ENCODE data around the gene SDHAF1.
A peak's percentile ranks its signal among the peaks of the same experiment; 100 is the strongest.
"Not testable (repeated sequence)": the region's sequence is repeated elsewhere in the genome, so short reads cannot be mapped to it uniquely, and the experiment has no call there.

The SDHAF1 gene, protein sequence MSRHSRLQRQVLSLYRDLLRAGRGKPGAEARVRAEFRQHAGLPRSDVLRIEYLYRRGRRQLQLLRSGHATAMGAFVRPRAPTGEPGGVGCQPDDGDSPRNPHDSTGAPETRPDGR

DNA sequence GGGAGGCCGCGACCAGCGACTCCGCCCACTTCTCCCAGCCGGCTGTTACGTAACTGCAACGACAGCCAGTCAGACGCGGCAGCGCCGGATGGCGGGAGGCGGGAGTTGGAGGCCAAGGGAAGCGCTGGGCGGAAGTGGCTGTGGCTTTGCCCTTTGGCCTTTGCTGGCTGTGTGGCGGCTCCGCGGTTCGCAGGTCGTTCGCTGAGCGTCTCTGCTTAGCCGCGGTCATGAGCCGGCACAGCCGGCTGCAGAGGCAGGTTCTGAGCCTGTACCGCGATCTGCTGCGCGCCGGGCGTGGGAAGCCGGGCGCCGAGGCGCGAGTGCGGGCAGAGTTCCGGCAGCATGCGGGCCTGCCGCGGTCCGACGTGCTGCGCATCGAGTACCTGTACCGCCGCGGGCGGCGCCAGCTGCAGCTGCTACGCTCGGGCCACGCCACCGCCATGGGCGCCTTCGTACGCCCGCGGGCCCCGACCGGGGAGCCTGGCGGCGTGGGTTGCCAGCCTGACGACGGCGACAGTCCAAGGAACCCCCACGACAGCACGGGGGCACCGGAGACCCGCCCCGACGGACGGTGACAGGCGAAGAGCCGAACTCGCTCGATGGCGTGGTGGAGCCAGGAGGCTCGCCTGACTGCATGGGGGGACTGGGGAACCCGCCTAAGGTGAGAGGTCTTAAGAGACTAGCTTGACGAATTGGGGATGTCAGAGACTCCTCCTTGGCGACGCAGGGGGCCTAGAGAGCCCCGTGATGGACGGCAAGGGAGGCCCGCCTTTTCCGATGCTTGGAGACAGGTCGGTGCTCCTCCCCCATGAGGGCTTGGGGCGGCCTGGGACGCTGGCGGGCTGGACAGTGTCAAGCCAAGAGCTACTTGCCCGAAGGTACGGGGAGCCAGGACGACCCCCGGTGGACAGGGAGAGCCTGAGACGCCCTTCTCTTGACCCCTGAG, at the start of gene SDHAF1:
TSS of gene SDHAF1 (plus strand) at position 141 of the 946 bp plus-strand sequence. CDS start at position 228, 87 bp downstream.
- Histone ChIP-seq H3K27ac (ENCODE audit: low read depth, low read length) (no peak within 1 kb of the TSS), H3K36me3 (ENCODE audit: insufficient read depth, low read length) (no peaks in the 10 kb centered on the region), H2AFZ (ENCODE audit: low read length, unreplicated experiment) (peak within 1 kb of the TSS; percentile 87), H3K79me2 (ENCODE audit: control insufficient read depth, insufficient read depth, low read length, unreplicated experiment) (peaks cover 13% of the 10 kb centered on the region), H3K27me3 (ENCODE audit: insufficient read depth, low read length) (no peaks in the 10 kb centered on the region), H3K4me3 (ENCODE audit: low read depth, low read length) (peak within 1 kb of the TSS; percentile 94), H3K4me1 (ENCODE audit: control insufficient read depth, insufficient read depth, low read length, unreplicated experiment) (peaks cover 6% of the 10 kb centered on the region)

DNA sequence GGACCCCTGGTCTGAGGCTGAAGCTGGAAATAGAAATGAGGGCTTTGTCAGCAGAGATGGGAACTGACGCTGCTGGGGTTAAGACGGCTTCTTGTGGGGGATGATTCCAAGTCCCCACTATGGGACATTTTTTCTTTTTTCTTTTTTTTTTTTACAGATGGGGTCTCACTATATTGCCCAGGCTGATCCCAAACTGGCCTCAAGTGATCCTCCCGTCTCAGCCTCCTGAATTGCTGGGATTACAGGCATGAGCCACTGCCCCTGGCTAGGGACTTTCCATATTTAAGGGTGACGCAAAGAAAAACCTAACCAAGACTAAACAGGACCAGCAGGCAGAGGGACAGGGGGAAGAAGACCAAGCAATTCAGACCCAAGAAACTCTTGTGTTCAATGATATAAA, 48.8 kb upstream of the SDHAF1 start:
- H3K36me3 ChIP-seq (ENCODE audit: insufficient read depth, low read length), result no peaks in the 10 kb centered on the region
- no peak overlapping the region for H2AFZ ChIP-seq (ENCODE audit: low read length, unreplicated experiment)
- no peak overlapping the region for H3K4me3 ChIP-seq (ENCODE audit: low read depth, low read length)
- no peaks in the 10 kb centered on the region for H3K27me3 ChIP-seq (ENCODE audit: insufficient read depth, low read length)
- no peaks in the 10 kb centered on the region for H3K79me2 ChIP-seq (ENCODE audit: control insufficient read depth, insufficient read depth, low read length, unreplicated experiment)
- no peak overlapping the region for H3K27ac ChIP-seq (ENCODE audit: low read depth, low read length)
- no peaks in the 10 kb centered on the region for H3K4me1 ChIP-seq (ENCODE audit: control insufficient read depth, insufficient read depth, low read length, unreplicated experiment)

DNA sequence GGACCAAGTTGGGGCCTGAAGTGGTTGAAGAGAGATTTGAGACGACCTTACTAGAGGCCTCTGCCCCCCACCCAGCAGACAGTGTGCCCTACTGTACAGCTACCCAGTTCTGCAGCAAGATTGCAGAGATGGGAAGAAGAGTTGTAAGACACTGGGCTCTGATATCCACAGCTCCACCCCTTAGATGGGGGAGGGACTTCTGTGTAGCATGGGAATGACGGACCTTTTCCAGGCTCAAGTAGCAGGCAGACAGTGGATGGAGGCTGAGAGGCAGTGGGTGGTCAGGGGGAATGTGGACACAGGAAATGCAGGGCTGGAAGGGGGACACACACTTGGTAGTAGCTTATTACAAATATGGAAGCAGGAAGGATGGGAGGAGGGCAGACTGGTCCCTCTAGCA, 45.9 kb upstream of the SDHAF1 start:
- no peak overlapping the region for H2AFZ ChIP-seq (ENCODE audit: low read length, unreplicated experiment)
- H3K27me3 ChIP-seq (ENCODE audit: insufficient read depth, low read length), result no peaks in the 10 kb centered on the region
- no peak overlapping the region for H3K4me3 ChIP-seq (ENCODE audit: low read depth, low read length)
- no peaks in the 10 kb centered on the region for H3K36me3 ChIP-seq (ENCODE audit: insufficient read depth, low read length)
- no peaks in the 10 kb centered on the region for H3K79me2 ChIP-seq (ENCODE audit: control insufficient read depth, insufficient read depth, low read length, unreplicated experiment)
- H3K27ac ChIP-seq (ENCODE audit: low read depth, low read length), result no peak overlapping the region
- no peaks in the 10 kb centered on the region for H3K4me1 ChIP-seq (ENCODE audit: control insufficient read depth, insufficient read depth, low read length, unreplicated experiment)

DNA sequence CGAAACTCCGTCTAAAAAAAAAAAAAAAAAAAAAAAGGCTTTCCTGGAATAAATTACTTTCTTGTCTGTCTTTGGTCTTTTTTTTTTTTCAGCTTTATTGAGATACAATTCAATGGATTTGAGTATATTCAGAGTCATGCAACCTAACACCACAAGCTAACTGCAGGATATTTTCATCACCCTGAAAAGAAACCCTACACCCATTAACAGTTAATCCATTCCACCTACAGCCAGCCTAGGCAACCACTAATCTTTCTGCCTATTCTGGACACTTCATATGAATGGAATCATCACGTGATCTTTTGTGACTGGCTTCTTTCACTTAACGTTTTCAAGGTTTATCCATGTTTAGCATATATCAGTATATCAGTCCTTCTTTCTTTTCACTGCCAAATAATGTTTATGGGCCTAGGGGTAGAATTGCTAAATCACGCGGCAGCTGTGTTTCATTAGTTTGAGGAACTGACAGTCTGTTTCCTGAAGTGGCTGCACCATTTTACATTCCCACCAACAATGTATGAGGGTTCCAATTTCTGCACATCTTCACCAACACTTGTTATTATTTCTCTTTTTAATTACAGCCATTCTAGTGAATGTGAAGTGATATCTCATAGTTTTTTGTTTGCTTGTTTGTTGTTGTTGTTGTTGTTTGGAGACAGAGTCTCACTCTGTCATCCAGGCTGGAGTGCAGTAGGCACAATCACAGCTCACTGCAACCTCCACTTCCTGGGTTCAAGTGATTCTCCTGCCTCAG, 38.9 kb upstream of the SDHAF1 start:
- no peak overlapping the region for H3K27ac ChIP-seq (ENCODE audit: low read depth, low read length)
- H3K36me3 ChIP-seq (ENCODE audit: insufficient read depth, low read length), result no peaks in the 10 kb centered on the region
- peaks cover 30% of the 10 kb centered on the region for H3K27me3 ChIP-seq (ENCODE audit: insufficient read depth, low read length)
- no peak overlapping the region for H3K4me3 ChIP-seq (ENCODE audit: low read depth, low read length)
- no peaks in the 10 kb centered on the region for H3K4me1 ChIP-seq (ENCODE audit: control insufficient read depth, insufficient read depth, low read length, unreplicated experiment)
- H3K79me2 ChIP-seq (ENCODE audit: control insufficient read depth, insufficient read depth, low read length, unreplicated experiment), result no peaks in the 10 kb centered on the region
- H2AFZ ChIP-seq (ENCODE audit: low read length, unreplicated experiment), result no peak overlapping the region

DNA sequence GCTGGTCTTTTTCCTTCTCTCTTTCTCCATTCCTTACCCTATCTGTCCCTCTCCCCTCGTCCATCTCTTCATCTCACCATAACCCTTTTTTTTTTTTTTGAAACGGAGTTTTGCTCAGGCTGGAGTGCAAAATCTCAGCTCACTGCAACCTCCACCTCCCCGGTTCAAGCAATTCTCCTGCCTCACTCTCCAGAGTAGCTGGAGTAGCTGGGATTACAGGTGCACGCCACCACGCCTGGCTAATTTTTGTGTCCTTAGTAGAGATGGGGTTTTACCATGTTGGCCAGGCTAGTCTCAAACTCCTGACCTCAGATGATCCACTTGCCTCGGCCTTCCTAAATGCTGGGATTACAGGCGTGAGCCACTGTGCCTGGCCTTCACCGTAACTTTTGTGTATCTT, 37.6 kb upstream of the SDHAF1 start:
- not testable (repeated sequence) for H3K27ac ChIP-seq (ENCODE audit: low read depth, low read length); H3K4me3 ChIP-seq (ENCODE audit: low read depth, low read length); H3K36me3 ChIP-seq (ENCODE audit: insufficient read depth, low read length); H3K4me1 ChIP-seq (ENCODE audit: control insufficient read depth, insufficient read depth, low read length, unreplicated experiment); H3K79me2 ChIP-seq (ENCODE audit: control insufficient read depth, insufficient read depth, low read length, unreplicated experiment); H2AFZ ChIP-seq (ENCODE audit: low read length, unreplicated experiment)
- H3K27me3 ChIP-seq (ENCODE audit: insufficient read depth, low read length), result peaks cover 30% of the 10 kb centered on the region

DNA sequence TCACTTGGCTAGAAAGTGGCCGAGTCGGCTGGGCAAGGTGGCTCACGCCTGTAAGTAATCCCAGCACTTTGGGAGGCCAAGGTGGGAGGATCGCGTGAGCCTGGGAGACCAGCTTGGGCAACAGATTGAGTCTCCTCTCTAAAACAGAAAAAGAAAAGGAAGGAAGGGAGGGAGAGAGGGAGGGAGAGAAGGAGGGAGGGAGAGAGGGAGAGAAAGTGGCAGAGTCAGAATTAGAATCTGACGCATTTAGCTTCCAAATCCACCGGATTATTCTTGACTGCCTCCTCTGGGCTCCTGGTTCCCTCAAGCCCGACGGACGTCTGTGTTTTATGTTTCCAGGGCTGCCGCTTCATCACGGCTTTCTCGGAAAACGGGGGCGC, 36.3 kb upstream of the SDHAF1 start:
- Histone ChIP-seq H3K79me2 (ENCODE audit: control insufficient read depth, insufficient read depth, low read length, unreplicated experiment) (no peaks in the 10 kb centered on the region), H3K4me3 (ENCODE audit: low read depth, low read length) (no peak overlapping the region), H3K4me1 (ENCODE audit: control insufficient read depth, insufficient read depth, low read length, unreplicated experiment) (no peaks in the 10 kb centered on the region), H3K27me3 (ENCODE audit: insufficient read depth, low read length) (peaks cover 30% of the 10 kb centered on the region), H3K27ac (ENCODE audit: low read depth, low read length) (no peak overlapping the region), H2AFZ (ENCODE audit: low read length, unreplicated experiment) (no peak overlapping the region), H3K36me3 (ENCODE audit: insufficient read depth, low read length) (no peaks in the 10 kb centered on the region)

- H3K4me1 ChIP-seq (ENCODE audit: control insufficient read depth, insufficient read depth, low read length, unreplicated experiment), result no peaks in the 10 kb centered on the region
- H3K79me2 ChIP-seq (ENCODE audit: control insufficient read depth, insufficient read depth, low read length, unreplicated experiment), result no peaks in the 10 kb centered on the region
- H3K27me3 ChIP-seq (ENCODE audit: insufficient read depth, low read length), result peaks cover 30% of the 10 kb centered on the region
- H2AFZ ChIP-seq (ENCODE audit: low read length, unreplicated experiment), result no peak overlapping the region
- H3K27ac ChIP-seq (ENCODE audit: low read depth, low read length), result no peak overlapping the region
- no peak overlapping the region for H3K4me3 ChIP-seq (ENCODE audit: low read depth, low read length)
- no peaks in the 10 kb centered on the region for H3K36me3 ChIP-seq (ENCODE audit: insufficient read depth, low read length)
Observed at GRCh38 chr19:35959040-35959967, 35.7 kb upstream of the SDHAF1 start.

DNA sequence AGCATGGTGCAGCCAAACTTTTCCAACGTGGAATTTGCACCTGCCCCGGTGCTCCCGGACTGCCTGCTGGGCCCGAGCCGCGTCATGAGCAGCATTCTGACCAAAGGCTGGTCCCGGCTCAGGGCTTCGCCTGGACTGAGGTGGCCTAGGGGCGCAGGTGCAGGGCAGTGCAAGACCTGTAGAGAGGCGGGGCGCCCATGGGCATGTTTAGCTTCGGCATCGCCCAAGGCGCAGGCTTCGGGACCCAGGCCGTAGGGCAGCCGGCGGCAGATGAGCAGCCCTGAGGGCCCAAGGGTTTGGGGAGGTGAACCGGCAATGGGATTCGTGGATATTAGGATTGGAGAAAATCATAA, 35.0 kb upstream of the SDHAF1 start:
- Histone ChIP-seq H2AFZ (ENCODE audit: low read length, unreplicated experiment) (no peak overlapping the region), H3K36me3 (ENCODE audit: insufficient read depth, low read length) (no peaks in the 10 kb centered on the region), H3K27me3 (ENCODE audit: insufficient read depth, low read length) (peaks cover 31% of the 10 kb centered on the region), H3K79me2 (ENCODE audit: control insufficient read depth, insufficient read depth, low read length, unreplicated experiment) (no peaks in the 10 kb centered on the region), H3K4me3 (ENCODE audit: low read depth, low read length) (no peak overlapping the region), H3K4me1 (ENCODE audit: control insufficient read depth, insufficient read depth, low read length, unreplicated experiment) (no peaks in the 10 kb centered on the region), H3K27ac (ENCODE audit: low read depth, low read length) (no peak overlapping the region)

GRCh38 chr19:35960432-35960972, 34.5 kb upstream of the SDHAF1 start:
- H3K27me3 ChIP-seq (ENCODE audit: insufficient read depth, low read length), result peaks cover 33% of the 10 kb centered on the region
- no peak overlapping the region for H3K27ac ChIP-seq (ENCODE audit: low read depth, low read length)
- no peaks in the 10 kb centered on the region for H3K79me2 ChIP-seq (ENCODE audit: control insufficient read depth, insufficient read depth, low read length, unreplicated experiment)
- no peak overlapping the region for H3K4me3 ChIP-seq (ENCODE audit: low read depth, low read length)
- no peak overlapping the region for H2AFZ ChIP-seq (ENCODE audit: low read length, unreplicated experiment)
- H3K4me1 ChIP-seq (ENCODE audit: control insufficient read depth, insufficient read depth, low read length, unreplicated experiment), result no peaks in the 10 kb centered on the region
- no peaks in the 10 kb centered on the region for H3K36me3 ChIP-seq (ENCODE audit: insufficient read depth, low read length)

DNA sequence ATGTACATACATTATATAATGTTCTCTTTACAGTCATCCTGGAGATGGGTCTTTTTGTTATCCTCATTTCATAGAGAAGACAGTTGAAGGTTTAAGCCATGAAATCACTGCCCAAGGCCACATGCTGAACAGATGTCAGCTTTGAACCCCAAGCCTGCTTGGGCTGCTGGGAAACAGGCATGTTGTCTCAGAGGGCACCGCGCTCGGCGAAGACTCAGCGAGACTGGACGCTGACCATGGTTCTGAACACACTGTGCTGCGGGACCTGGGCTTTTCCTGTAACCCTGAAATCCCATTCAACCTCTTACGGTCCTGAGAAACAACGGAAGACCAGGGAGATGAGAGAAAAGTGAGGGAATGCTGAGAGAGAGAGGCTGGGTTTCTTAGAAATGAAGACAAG, 31.5 kb upstream of the SDHAF1 start:
- Histone ChIP-seq H3K27ac (ENCODE audit: low read depth, low read length) (no peak overlapping the region), H3K36me3 (ENCODE audit: insufficient read depth, low read length) (no peaks in the 10 kb centered on the region), H3K27me3 (ENCODE audit: insufficient read depth, low read length) (peaks cover 26% of the 10 kb centered on the region), H3K4me1 (ENCODE audit: control insufficient read depth, insufficient read depth, low read length, unreplicated experiment) (no peaks in the 10 kb centered on the region), H3K79me2 (ENCODE audit: control insufficient read depth, insufficient read depth, low read length, unreplicated experiment) (no peaks in the 10 kb centered on the region), H3K4me3 (ENCODE audit: low read depth, low read length) (no peak overlapping the region), H2AFZ (ENCODE audit: low read length, unreplicated experiment) (no peak overlapping the region)
